Subcutaneous abdominal adipose tissue (tissue), 5 donors: ENCODE measurements around the gene MMP17.
A peak's percentile ranks its signal among the peaks of the same experiment; 100 is the strongest.

Source experiments
- H3K27ac ChIP-seq: one replicate; pipeline ENCODE4 v1.7.0; 2013; ENCODE audit warnings: low read depth, mild to moderate bottlenecking, inconsistent platforms, low read length, moderate library complexity
- H3K27me3 ChIP-seq, 5 donors: one replicate each; pipeline ENCODE4 v1.7.0; 2013; ENCODE audit warnings: low read length in 5 of 5, inconsistent platforms in 1 of 5; ENCODE audit not compliant: control insufficient read depth in 5 of 5, insufficient read depth in 4 of 5
- H3K36me3 ChIP-seq, 5 donors: one replicate each; pipeline ENCODE4 v1.7.0; 2013; ENCODE audit warnings: low read length in 5 of 5; ENCODE audit not compliant: control insufficient read depth in 5 of 5, insufficient read depth in 5 of 5
- H3K4me1 ChIP-seq, 5 donors: one replicate each; pipeline ENCODE4 v1.7.0; 2013; ENCODE audit warnings: low read length in 5 of 5, mild to moderate bottlenecking in 3 of 5, moderate library complexity in 1 of 5; ENCODE audit not compliant: control insufficient read depth in 5 of 5, insufficient read depth in 5 of 5
- H3K4me3 ChIP-seq, 5 donors: one replicate each; pipeline ENCODE4 v1.7.0; 2013; ENCODE audit warnings: low read length in 5 of 5, low read depth in 1 of 5
- H3K9ac ChIP-seq, 5 donors: one replicate each; pipeline ENCODE4 v1.7.0; 2013; ENCODE audit warnings: low read length in 5 of 5, mild to moderate bottlenecking in 4 of 5, moderate library complexity in 3 of 5
- H3K9me3 ChIP-seq, 5 donors: one replicate each; pipeline ENCODE4 v1.7.0; 2013; ENCODE audit warnings: low read length in 5 of 5; ENCODE audit not compliant: control insufficient read depth in 5 of 5
- donor health status: healthy.
- donor health status: healthy.
- donor health status: healthy.
- donor health status: healthy.
- donor health status: healthy.

The MMP17 gene

DNA sequence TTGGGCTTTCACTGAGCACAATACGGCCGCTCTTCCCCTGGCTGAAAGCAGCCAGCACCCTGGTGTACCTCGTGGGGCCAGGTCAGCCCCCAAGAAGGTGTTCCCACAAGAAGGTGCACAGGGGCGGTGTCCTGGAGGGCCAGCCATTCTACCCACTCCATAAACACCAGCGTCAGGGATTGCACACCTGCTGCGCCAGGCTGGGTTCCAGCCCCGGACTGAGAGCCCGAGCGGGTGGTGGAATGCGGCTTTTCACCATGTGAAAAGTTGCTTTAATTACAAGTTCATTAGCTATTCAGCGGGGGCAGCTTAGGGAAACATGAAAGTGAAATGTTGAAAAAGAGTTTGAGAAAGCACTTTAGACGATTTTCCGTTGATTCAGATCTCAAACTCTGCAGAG, 17.5 kb upstream of the MMP17 start:
- Histone ChIP-seq H3K9ac (no peak overlapping the region), H3K9me3 (no peaks in the 10 kb centered on the region), H3K27me3 (no peaks in the 10 kb centered on the region), H3K4me3 (no peak overlapping the region), H3K27ac (no peak overlapping the region), H3K4me1 (peaks cover 0 to 3% (median 0%) of the 10 kb centered on the region in 5 donors), H3K36me3 (no peaks in the 10 kb centered on the region)

GRCh38 chr12:131815131-131815530, 13.1 kb upstream of the MMP17 start:
- Histone ChIP-seq H3K36me3 (no peaks in the 10 kb centered on the region), H3K9me3 (no peaks in the 10 kb centered on the region), H3K4me3 (no peak overlapping the region), H3K9ac (no peak overlapping the region), H3K4me1 (peaks cover 4 to 14% (median 9%) of the 10 kb centered on the region in 5 donors), H3K27me3 (no peaks in the 10 kb centered on the region), H3K27ac (no peak overlapping the region)

GRCh38 chr12:131816495-131816894, 11.7 kb upstream of the MMP17 start:
- Histone ChIP-seq H3K9ac (no peak overlapping the region), H3K4me1 (peaks cover 4 to 15% (median 9%) of the 10 kb centered on the region in 5 donors), H3K9me3 (no peaks in the 10 kb centered on the region), H3K36me3 (no peaks in the 10 kb centered on the region), H3K4me3 (no peak overlapping the region), H3K27ac (no peak overlapping the region), H3K27me3 (no peaks in the 10 kb centered on the region)

GRCh38 chr12:131817241-131817640, 11.0 kb upstream of the MMP17 start:
- Histone ChIP-seq H3K9me3 (no peaks in the 10 kb centered on the region), H3K27ac (no peak overlapping the region), H3K4me1 (peaks cover 4 to 16% (median 9%) of the 10 kb centered on the region in 5 donors), H3K9ac (no peak overlapping the region), H3K4me3 (no peak overlapping the region), H3K27me3 (no peaks in the 10 kb centered on the region), H3K36me3 (no peaks in the 10 kb centered on the region)

GRCh38 chr12:131818821-131819585, 9.2 kb upstream of the MMP17 start:
- Histone ChIP-seq H3K4me1 (peaks cover 4 to 16% (median 9%) of the 10 kb centered on the region in 5 donors), H3K9ac (no peak overlapping the region), H3K36me3 (no peaks in the 10 kb centered on the region), H3K9me3 (no peaks in the 10 kb centered on the region), H3K27ac (no peak overlapping the region), H3K27me3 (no peaks in the 10 kb centered on the region), H3K4me3 (no peak overlapping the region)

DNA sequence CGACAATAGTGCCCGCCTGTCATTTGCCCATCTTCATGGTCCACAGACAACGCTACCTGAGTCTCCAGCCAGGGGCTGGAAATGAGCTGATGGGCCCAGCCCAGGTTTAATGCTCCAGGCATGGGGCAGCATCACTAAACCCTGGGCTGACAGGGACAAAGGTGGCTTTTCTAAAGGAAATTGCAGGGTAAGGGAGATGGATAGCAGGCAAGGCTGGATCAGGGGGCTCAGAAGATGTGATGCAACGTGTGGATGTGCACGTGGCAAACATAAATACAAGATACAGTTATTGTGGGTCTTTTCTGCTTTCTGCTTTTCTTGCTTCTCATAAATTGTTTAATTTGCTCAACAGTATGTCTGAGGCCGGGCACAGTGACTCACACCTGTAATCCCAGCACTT, 3.7 kb upstream of the MMP17 start:
- Histone ChIP-seq H3K4me1 (peaks cover 0 to 34% (median 21%) of the 10 kb centered on the region in 5 donors), H3K36me3 (no peaks in the 10 kb centered on the region), H3K4me3 (no peak overlapping the region), H3K9me3 (peaks cover 0 to 3% (median 0%) of the 10 kb centered on the region in 5 donors), H3K27ac (no peak overlapping the region), H3K27me3 (peaks cover 0 to 16% (median 6%) of the 10 kb centered on the region in 5 donors), H3K9ac (no peak overlapping the region)

DNA sequence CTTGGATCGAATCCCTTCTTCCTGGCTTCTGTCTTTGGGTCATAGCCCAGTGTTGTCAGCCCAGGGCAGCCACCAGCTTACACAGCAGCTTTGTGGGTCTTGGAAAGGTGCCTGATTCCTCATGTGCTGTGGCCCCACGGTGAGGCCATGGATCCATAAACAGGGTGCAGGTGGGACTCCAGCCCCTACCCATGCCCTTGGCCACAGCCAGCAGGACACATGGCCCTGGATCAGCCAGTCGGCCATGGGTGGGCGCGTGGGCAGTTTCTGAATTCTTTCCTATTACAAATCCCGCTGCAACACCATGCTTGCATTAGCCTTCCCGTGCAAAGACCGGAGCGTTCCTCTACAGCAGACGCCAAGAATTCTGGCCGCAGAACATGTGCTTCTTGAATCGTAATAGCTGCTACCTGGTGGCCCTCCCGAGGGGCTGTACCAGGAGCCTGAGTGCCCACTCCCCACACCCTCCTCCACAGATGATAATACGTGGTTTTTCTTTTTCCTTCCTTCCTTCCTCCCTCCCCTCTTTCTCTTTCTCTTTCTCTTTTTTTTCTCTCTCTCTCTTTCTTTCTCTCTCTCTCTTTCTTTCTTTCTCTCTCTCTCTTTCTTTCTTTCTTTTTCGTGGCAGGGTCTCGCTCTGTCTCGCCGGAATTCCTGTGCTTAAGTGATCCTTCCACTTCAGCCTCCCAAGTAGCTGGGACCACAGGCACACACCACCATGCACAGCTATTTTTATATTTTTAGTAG, 2.9 kb upstream of the MMP17 start:
- H3K27ac ChIP-seq: peak overlapping the region; percentile 46
- peak overlapping the region in 3 of 5 donors; percentile 3 to 18 (median 17) for H3K4me3 ChIP-seq
- H3K9ac ChIP-seq: peak overlapping the region in 1 of 5 donors; percentile 3
- no peaks in the 10 kb centered on the region for H3K36me3 ChIP-seq
- H3K9me3 ChIP-seq: peaks cover 0 to 3% (median 0%) of the 10 kb centered on the region in 5 donors
- H3K4me1 ChIP-seq: peaks cover 0 to 40% (median 29%) of the 10 kb centered on the region in 5 donors
- H3K27me3 ChIP-seq: peaks cover 0 to 22% (median 6%) of the 10 kb centered on the region in 5 donors

GRCh38 chr12:131826097-131826928, 1.9 kb upstream of the MMP17 start:
- Histone ChIP-seq H3K9me3 (peaks cover 0 to 3% (median 0%) of the 10 kb centered on the region in 5 donors), H3K4me1 (peaks cover 0 to 49% (median 39%) of the 10 kb centered on the region in 5 donors), H3K27ac (no peak overlapping the region), H3K36me3 (no peaks in the 10 kb centered on the region), H3K27me3 (peaks cover 0 to 32% (median 6%) of the 10 kb centered on the region in 5 donors), H3K4me3 (no peak overlapping the region), H3K9ac (peak overlapping the region in 1 of 5 donors; percentile 23)

DNA sequence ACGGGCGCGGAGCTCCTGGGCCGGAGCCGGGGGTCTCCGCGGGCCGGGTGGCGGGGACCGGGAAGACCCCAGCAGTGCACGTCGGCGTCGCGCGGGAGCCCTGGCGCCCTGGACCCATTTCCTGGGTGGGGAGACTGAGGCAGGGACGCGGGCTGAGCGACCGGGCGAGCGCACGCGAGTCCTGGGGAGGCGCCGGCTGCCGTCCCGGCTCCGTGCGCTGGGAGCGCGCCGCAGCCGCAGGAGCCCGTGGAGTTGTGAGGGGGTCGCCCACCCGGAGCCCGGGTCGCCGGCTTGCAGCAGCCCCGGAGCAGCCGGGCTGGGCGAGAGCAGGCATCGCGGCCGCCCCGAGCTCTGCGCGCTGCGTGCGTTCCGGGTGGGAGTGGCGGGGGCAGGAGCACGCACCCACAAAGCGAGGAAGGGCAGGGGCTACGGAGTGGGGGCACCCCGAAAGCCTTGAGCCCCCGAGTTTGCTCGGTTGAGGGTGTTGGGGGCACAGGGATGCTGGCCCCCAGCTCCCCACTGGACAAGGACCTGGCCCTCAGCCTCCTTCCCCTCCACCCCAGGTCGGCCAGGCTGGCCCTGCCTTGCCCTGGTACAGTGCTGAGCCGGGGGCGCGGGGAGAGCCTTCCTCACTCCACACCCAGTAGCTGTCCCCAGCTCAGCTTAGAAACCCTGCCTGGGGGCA, 620 bp downstream of the MMP17 start:
- Histone ChIP-seq H3K27ac (no peak overlapping the region), H3K9ac (peak overlapping the region in 3 of 5 donors; percentile 21 to 73 (median 30)), H3K4me1 (peaks cover 0 to 68% (median 51%) of the 10 kb centered on the region in 5 donors), H3K9me3 (peaks cover 0 to 3% (median 0%) of the 10 kb centered on the region in 5 donors), H3K36me3 (no peaks in the 10 kb centered on the region), H3K4me3 (peak overlapping the region in 4 of 5 donors; percentile 60 to 70 (median 66)), H3K27me3 (peaks cover 0 to 49% (median 6%) of the 10 kb centered on the region in 5 donors)
